BE2C (cell line): Measurements from ENCODE around the gene FHDC1.

ENCODE experiments used
- DNase-seq: peaks from one replicate; pipeline ENCODE4 v3.0.0-alpha.2; 2020
- H3K27me3 ChIP-seq: fragments of 250-450 bp; sonication (Bioruptor Pico); 2 replicates; pipeline ENCODE4 v1.5.1; 2020; ENCODE audit warnings: mild to moderate bottlenecking
- H3K36me3 ChIP-seq: fragments of 250-450 bp; sonication (Bioruptor Pico); 2 replicates; pipeline ENCODE4 v1.5.1; 2020; ENCODE audit warnings: mild to moderate bottlenecking
- H3K4me1 ChIP-seq: fragments of 250-450 bp; sonication (Bioruptor Pico); 2 replicates; pipeline ENCODE4 v1.5.1; 2020
- H3K4me3 ChIP-seq: 2 replicates; pipeline ENCODE4 v1.5.1; 2011; ENCODE audit warnings: low read depth, low read length
- H3K9me3 ChIP-seq: fragments of 250-450 bp; sonication (Bioruptor Pico); 2 replicates; pipeline ENCODE4 v1.5.1; 2020
- TF ChIP-seq, protein P1 (sequence below): IDR thresholded peaks from 2 replicates; pipeline ENCODE4 v1.5.1; 2012; ENCODE audit warnings: mild to moderate bottlenecking, low read depth, low read length

Gene FHDC1

GRCh38 chr4:152943672-152944071 lies 7.5 kb downstream of the FHDC1 start:
- H3K27me3 ChIP-seq = peaks cover 21% of the 10 kb centered on the region
- TF ChIP-seq, protein P1, sequence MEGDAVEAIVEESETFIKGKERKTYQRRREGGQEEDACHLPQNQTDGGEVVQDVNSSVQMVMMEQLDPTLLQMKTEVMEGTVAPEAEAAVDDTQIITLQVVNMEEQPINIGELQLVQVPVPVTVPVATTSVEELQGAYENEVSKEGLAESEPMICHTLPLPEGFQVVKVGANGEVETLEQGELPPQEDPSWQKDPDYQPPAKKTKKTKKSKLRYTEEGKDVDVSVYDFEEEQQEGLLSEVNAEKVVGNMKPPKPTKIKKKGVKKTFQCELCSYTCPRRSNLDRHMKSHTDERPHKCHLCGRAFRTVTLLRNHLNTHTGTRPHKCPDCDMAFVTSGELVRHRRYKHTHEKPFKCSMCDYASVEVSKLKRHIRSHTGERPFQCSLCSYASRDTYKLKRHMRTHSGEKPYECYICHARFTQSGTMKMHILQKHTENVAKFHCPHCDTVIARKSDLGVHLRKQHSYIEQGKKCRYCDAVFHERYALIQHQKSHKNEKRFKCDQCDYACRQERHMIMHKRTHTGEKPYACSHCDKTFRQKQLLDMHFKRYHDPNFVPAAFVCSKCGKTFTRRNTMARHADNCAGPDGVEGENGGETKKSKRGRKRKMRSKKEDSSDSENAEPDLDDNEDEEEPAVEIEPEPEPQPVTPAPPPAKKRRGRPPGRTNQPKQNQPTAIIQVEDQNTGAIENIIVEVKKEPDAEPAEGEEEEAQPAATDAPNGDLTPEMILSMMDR = no peak
- no peak overlapping the region for H3K4me3 ChIP-seq
- H3K9me3 ChIP-seq = no peaks in the 10 kb centered on the region
- H3K36me3 ChIP-seq = no peaks in the 10 kb centered on the region
- DNase-seq = no peak
- no peaks in the 10 kb centered on the region for H3K4me1 ChIP-seq

DNA sequence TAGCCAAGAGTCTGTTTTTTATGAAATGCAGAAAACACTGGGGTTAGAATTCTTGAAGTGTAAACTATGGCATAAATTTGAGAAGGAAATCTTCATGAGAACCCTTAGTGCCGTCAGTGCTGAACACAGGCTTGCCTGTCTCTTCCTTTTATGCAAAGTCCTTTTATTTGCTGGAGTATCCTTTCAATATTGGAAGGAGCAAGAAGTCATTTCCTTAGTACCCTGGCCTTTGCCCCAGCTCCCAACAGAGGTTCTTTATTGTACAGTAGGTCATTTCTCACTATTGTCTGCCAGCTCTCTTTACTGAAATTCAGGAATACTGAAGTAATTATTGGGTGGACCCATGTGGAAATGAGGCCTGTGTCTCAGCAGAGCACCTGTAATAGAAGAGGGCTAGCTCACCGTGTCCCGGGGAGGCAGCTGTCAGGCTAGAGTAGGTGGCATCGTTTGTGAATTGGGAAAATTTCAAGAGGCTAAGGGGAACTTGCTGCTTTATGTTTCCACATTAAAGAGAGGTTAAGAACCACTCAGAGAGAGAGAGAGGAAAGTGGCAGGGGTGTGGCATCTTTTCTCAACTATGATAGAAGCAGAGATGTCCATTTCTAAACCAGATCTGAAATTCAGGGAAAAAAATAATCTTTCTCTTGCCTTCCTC lies 8.7 kb downstream of the FHDC1 start:
- TF ChIP-seq, protein P1 = no peak
- no peaks in the 10 kb centered on the region for H3K4me1 ChIP-seq
- no peak for DNase-seq
- no peak overlapping the region for H3K4me3 ChIP-seq
- no peaks in the 10 kb centered on the region for H3K9me3 ChIP-seq
- H3K36me3 ChIP-seq = no peaks in the 10 kb centered on the region
- peaks cover 17% of the 10 kb centered on the region for H3K27me3 ChIP-seq

DNA sequence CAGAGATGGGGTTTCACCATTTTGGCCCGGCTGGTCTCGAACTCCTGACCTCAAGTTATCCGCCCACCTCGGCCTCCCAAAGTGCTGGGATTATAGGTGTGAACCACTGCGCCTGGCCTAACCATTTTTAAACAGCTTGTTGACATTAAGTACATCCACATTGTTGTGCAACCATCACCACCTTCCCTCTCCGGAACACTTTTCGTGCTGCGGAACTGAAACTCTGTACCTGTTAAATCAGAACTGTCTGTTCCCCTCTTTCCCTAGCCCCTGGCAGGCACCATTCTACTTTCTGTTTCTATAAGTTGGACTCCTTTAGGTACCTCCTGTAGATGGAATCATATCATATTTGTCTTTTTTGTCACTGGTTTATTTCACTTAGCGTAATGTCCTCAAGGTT lies 9.5 kb downstream of the FHDC1 start:
- Histone ChIP-seq H3K4me3 (no peak overlapping the region), H3K27me3 (peaks cover 18% of the 10 kb centered on the region), H3K9me3 (no peaks in the 10 kb centered on the region), H3K4me1 (no peaks in the 10 kb centered on the region), H3K36me3 (no peaks in the 10 kb centered on the region)
- TF ChIP-seq, protein P1 = no peak
- DNase-seq = no peak

DNA sequence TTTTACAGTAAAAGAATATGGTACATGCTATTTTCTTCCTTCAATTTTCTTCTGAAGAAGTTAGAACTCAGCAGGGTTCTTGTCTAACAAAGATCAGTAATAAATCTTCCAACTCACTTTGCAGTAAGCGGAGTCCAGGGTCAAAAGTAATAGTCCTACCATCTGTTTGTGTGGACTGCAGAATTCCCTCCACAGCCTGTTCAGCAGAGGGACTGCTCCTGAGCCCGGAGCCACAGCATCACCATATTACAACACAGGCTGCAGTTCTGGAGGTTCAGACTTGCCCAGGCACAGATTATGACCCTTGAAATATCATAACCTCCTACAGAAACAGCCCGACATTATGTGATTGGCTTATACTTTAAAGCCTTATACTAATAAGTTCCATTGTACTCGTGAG lies 10.3 kb downstream of the FHDC1 start:
- no peak for DNase-seq
- Histone ChIP-seq H3K9me3 (no peaks in the 10 kb centered on the region), H3K4me3 (no peak overlapping the region), H3K36me3 (no peaks in the 10 kb centered on the region), H3K27me3 (peaks cover 22% of the 10 kb centered on the region), H3K4me1 (no peaks in the 10 kb centered on the region)
- TF ChIP-seq, protein P1 = no peak

DNA sequence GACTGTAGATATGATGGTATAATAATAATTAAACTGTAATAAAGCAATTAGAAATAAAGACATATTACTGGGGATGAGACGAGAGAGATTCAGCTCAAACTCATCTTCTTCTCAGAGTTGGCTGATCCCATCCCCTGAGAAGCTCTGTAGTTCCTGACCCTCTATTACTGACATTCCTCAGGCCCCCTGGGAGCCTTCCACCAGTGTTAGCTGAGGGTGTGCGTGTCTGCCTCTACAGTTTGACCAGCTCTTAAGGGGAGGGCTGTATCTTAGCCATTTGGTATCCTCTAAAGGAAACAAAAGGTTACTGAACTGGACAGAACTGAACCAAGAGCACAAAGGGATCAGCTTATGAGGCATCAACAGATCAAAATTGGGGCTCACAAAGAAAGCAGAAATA lies 11.2 kb downstream of the FHDC1 start:
- no peak overlapping the region for H3K4me3 ChIP-seq
- peaks cover 20% of the 10 kb centered on the region for H3K27me3 ChIP-seq
- no peaks in the 10 kb centered on the region for H3K36me3 ChIP-seq
- TF ChIP-seq, protein P1 = no peak
- no peaks in the 10 kb centered on the region for H3K9me3 ChIP-seq
- no peaks in the 10 kb centered on the region for H3K4me1 ChIP-seq
- DNase-seq = no peak

DNA sequence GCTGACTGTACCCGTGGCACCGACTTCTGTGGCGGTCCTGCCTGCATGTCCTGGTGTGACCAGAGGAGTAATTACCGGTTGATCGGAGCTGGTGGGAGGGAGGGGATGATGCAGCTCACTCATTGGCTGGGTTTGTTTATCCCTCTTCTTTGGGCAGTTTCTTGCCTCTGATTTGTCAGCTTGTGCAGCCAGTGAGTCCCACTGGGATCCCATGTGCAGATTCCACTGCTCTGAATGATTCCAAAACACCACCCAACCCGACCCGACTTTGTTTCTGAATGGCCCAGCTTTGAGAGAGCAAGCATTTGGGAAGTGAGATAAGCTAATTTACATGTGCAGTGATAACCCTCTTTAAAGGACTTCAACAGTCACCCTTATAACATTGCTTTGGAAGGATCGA lies 13.8 kb downstream of the FHDC1 start:
- TF ChIP-seq, protein P1 = no peak
- no peaks in the 10 kb centered on the region for H3K36me3 ChIP-seq
- H3K9me3 ChIP-seq = no peaks in the 10 kb centered on the region
- DNase-seq = no peak
- no peak overlapping the region for H3K4me3 ChIP-seq
- H3K4me1 ChIP-seq = no peaks in the 10 kb centered on the region
- H3K27me3 ChIP-seq = peaks cover 20% of the 10 kb centered on the region
